Retina (tissue), 1 donor: Measurements from ENCODE around the gene GSG1L.
A peak's percentile ranks its signal among the peaks of the same experiment; 100 is the strongest.
"Not testable (repeated sequence)": the region's sequence is repeated elsewhere in the genome, so short reads cannot be mapped to it uniquely, and the experiment has no call there.

ENCODE experiments used
- DNase-seq: peaks from one replicate; pipeline ENCODE4 v3.0.0-alpha.2; 2016

Gene GSG1L

DNA sequence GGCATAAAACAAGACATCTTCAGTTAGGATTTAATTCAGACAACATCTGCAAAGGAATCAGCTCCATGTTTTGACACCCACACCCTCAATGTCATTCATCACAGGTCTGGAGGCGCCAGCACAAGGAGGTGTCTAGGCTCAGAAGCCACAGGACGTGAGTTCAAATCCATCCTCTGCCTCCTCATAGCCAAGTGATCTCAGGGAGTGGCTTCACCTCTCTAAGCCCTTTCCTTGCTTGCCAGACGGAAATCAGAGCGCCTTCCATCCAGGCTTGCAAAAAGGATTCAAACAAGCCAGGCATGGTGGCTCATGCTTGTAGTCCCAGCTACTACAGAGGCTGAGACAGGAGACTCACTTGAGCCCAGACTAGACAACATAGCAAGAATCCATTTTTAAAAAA lies 84.6 kb downstream of the GSG1L start:
- DNase-seq, result no peak

- DNase-seq, result no peak
These were observed 85.5 kb downstream of the GSG1L start for GRCh38 chr16:27977966-27978365.

- DNase-seq, result no peak
These were observed 86.5 kb downstream of the GSG1L start for GRCh38 chr16:27976990-27977389.

GRCh38 chr16:27974896-27975540 lies 88.5 kb downstream of the GSG1L start:
- DNase-seq, result no peak

DNA sequence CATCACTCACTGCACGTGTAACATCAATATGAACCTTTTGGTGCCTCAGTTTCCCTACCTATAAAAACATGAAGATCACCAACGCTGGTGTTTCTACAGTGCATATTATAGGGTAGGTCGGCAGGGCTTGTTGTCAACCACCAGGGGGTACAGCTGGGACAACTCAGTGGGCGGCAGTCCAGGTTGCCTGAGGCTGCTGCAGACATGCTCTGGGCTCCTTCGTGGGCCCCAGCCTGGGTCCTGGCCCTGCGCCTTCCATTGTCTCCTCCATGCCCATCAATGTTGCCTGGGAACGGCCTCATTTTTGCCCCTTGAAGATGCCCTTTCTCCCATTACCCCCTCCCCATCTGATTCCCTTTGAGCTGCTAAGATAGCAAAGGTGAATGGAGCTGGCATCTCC lies 89.8 kb downstream of the GSG1L start:
- no peak for DNase-seq

DNA sequence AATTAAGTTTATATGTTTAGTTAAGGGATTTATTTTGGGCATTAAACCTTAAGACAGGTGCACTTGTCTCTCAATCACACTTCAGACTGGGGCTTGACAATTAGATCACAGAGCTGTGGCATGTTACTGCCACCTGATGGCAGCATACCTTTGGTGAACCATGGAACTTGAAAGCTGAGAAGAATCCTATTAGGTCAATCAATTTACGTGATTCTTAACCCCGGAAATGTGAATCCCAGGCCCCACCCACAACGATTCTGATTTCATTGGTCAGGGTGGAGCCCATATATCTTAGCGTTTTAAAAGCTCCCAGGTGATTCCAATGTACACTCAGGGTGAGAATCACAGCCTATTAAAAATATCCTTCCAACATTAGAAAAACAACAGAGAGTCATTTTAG lies 91.0 kb downstream of the GSG1L start:
- DNase-seq, result no peak

GRCh38 chr16:27969574-27969973 lies 93.9 kb downstream of the GSG1L start:
- DNase-seq, result no peak

- no peak for DNase-seq
These were observed 96.3 kb downstream of the GSG1L start for GRCh38 chr16:27967169-27967568.

GRCh38 chr16:27966756-27967155 lies 96.8 kb downstream of the GSG1L start:
- no peak for DNase-seq

GRCh38 chr16:27965801-27966200 lies 97.7 kb downstream of the GSG1L start:
- DNase-seq, result no peak

DNA sequence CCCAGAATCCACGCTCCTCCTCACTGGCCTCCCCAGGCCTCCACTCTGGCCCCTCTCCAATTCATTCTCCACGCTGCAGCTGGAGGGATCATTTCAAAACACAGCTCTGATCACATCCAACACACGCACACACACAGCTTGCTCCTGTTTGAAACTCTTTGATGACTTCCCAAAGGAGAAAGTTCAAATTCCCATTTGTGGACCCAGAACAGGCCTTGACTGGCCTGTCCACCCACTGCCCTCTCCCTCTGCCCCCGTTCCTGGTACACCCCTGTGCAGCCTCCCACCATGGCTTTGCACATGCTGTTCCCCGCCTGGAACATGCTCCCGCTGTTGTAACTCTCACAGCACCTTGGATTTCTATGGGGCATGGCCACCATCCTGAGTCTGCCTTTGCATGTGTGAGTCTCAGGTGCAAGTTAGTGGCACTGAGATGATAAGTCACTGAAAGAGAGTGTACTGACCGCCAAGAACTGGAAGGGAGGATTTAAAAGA lies 100.0 kb downstream of the GSG1L start:
- DNase-seq, result no peak

DNA sequence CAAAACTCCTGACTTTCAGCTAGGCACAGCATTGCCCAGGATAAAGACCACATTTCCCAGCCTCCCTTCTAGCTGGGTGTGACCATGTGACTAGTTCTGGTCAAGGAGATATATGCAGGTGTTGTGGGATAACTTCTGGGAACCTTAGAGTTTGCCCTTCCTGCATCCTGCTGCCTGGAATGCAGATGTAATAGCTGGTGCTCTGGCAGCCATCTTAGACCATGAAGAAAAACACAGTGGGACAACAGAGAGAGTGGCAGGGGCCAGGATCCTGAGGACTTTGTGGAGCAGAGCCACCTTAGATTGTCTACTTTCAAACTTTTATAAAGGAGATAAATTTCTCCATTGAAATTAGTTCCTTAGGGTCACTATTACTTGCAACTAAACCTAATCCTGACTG lies 101.3 kb downstream of the GSG1L start:
- no peak for DNase-seq

GRCh38 chr16:27961296-27961620 lies 102.3 kb downstream of the GSG1L start:
- no peak for DNase-seq

DNA sequence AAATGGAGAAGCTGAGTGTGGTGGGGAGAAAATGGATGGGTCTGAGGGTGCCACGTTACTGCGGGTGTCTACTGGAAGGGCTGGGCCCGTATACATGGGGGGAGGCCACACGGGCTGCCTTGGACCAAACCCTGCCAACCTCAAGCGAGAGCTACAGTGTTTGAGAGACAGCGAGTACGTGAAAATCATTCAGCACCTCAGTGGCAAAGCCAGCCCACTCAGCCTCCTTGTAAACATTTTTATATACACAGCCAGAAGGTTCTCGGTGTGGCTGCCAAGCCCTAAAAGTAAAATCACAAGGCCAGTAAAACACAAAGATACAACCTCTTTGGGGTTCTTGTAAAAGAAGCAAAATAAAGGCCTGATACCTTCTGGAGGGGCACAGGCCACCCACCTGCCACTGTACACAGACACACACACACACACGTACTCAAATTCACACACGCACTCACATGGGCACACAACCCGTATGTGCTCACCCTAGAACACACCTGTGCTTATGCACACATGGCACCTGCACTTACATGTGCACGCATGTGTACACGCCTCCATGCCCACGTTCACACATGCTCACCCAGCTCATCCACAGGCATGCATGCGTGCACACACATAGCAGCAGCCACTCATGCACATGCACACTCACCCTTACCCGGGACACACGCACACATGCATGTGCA lies 102.8 kb downstream of the GSG1L start:
- no peak for DNase-seq

GRCh38 chr16:27959914-27960313 lies 103.6 kb downstream of the GSG1L start:
- no peak for DNase-seq

- no peak for DNase-seq
These were observed 109.3 kb downstream of the GSG1L start for GRCh38 chr16:27954191-27954590.

DNA sequence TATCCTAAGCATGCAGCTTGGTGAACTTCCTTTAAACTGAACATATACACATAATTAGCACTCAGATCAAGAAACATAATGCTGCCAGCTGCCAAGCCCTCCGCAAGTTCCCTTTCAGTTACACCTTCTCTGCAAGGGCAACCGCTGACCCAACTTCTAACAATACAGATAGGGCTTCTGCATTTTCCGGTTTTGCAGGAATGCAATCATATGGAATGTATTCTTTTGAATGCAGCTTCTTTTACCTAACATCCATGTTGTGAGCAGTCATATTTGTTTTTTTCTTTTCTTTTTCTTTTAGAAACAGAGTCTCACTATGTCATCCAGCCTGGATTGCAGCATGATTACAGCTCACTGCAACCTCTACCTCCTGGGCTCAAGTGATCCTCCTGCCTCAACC lies 110.7 kb downstream of the GSG1L start:
- DNase-seq, result no peak

DNA sequence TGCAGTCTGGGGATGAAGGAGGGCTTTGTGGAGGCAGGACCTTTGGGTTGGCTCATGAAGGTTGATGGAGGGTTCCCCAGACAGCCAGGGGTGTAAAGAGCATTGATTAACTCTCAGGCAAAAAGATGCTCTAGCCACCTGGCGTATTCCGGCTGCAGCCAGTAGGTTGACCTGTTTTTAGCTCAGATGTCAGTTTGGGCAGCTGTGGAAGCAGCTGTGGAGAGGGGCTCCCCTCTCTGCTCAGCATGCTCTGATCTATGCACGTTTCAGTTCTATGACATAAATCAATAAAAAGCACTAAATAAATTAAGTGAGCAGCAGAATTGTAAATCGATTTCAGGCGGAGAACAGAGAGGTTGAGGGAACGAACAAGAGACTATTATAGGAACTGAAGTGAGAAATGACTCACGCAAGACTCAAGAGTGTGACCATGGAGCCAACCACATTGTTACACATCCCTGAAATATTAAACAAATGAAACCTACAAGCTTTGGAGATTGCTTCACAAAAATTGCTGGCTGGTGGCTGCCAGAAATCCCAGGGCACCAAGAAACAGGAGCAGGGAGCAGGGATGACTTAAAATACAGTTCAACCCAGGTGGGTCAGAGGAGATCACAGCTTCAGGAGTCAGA lies 111.9 kb downstream of the GSG1L start:
- peak; percentile 32 for DNase-seq

DNA sequence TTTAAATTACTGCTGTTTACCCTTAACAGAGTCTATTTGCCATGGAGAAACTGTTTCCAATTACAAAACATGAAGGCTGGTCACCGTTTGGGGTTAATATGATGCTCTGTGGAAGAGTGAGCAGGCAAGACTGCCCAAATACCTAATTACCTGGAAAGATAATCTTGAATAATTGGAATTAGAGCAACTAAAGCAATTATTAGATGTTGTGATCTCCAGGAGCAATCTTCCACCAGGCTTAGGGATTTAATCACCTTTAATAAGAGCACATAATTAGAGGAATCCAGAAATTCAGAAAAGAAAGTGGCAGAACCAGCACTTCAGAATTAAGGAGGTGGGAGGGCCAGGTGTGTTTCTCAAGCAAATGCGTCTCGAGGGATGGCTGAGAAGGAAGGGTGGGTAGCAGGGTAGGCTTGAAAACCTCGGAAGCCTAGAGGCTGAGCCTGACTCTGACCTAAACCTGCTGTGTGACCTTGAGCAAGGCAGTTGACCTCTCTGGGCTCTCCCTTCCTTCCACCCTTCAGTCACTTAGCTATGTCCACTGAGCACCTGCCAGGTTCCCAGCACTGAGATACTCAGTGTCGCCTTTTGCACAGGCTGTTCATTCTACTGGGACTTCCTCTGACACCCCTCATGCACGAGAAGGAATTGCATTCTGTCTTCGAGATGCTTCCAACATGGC lies 113.2 kb downstream of the GSG1L start:
- DNase-seq, result no peak

GRCh38 chr16:27947696-27948095 lies 115.8 kb downstream of the GSG1L start:
- DNase-seq, result no peak

- DNase-seq, result peak; percentile 77
These were observed 118.1 kb downstream of the GSG1L start for GRCh38 chr16:27945233-27945973.

GRCh38 chr16:27943766-27944165 lies 119.7 kb downstream of the GSG1L start:
- no peak for DNase-seq

- DNase-seq, result not testable (repeated sequence)
These were observed 121.4 kb downstream of the GSG1L start for GRCh38 chr16:27942071-27942470.
